ENCODE data around the gene ATP6V0A1.
A peak's percentile ranks its signal among the peaks of the same experiment; 100 is the strongest.

The ATP6V0A1 gene

DNA sequence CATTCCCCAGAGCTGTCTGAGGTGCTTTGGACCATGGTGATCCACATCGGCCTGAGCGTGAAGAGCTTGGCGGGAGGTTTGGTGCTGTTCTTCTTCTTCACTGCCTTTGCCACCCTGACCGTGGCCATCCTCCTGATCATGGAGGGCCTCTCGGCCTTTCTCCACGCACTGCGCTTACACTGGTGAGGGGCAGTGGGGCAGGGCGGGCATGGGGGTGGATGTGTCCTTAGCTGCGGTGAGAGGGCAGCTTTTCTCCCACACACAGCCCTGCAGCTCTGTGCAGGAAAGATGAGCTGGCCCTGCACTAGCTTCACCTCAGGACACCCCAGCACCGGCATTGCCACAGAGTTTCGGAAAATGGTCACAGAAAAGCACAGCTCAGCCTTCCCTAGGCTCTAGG is 55.6 kb downstream of the ATP6V0A1 start:
- TF ChIP-seq POLR2A (IDR thresholded peaks at IDR 0.05; ENCODE audit: low read length) (no peak), GATA1 (IDR thresholded peaks at IDR 0.05; ENCODE audit: low read depth, low read length) (no peak)
- DNase-seq, result no peak

DNA sequence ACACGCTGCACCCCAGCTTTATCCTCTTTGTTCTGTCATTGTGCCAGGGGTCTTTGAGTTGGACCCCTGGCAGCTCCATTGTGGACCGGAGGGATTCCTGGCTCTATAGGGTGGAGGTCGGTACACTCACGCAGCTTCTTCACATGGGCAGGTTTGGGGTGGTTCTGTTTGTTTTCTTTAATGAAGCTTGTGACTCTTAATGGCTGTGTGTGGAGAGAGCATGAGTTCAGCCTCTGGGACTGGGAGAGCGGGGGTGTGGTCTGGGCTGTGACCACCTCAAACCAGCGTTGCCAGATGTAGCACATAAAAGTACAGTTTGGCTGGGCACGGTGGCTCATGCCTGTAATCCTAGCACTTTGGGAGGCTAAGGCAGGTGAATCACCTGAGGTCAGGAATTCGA is 56.2 kb downstream of the ATP6V0A1 start:
- no peak for DNase-seq

DNA sequence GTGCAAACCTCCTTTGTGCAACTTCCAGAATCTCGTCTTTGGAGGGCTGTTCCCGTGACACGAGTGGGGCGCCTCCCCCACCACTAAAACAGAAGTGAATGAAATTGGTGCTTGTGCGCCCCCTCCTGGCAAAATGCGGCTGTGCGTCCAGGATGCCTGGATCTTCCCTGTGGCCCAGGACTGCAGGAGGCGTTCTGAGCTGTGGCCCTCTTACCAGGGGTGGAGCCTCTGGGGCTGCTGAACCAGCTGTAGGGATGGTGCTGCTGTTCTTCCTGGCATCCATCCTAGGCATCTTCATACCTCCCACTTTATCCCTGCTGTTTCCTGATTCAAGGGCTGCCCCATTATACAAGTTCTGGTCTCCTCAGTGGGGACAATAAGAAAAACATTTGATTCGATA is 58.8 kb downstream of the ATP6V0A1 start:
- DNase-seq, result peak; percentile 84 to 92
- TF ChIP-seq GATA1 (IDR thresholded peaks at IDR 0.05; ENCODE audit: low read depth, low read length), result no peak
- TF ChIP-seq POLR2A (IDR thresholded peaks at IDR 0.05; ENCODE audit: low read length), result no peak

More for the DNA sequence above, 56.2 kb downstream of the ATP6V0A1 start:
- TF ChIP-seq POLR2A (IDR thresholded peaks at IDR 0.05; ENCODE audit: low read length) (no peak), GATA1 (IDR thresholded peaks at IDR 0.05; ENCODE audit: low read depth, low read length) (no peak)

DNA sequence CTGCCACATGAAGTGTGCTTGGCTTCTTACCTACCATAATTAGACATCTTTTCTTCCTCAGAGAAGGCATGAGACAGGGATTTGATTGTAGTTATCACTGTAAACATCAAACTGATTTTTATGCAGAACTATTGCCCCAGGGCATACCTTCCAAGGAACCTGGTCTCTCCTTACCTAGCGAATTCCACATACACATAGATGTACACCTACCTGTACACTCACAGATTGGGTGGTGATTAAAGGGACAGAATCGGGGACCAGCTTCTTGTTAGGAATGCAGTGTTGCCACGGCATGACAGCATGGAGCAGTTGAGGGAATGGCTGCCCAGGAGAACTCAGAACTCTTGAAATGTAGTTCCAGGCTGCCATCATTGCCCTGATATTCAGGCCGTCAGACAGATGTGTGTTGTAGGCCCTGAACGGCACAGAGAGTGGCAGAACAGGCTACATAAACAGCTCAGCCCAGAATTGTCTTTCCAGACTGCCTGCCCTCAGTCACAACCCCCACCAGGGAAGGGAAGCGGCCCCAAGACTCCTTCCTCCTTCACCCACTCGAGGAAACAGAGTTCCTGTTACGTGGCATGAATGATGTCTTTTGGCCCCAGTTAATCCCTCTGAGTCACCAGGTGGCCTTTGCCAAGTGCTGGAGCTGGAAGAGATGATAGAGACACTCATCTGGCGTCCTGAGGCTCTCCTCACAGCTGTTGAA is 59.5 kb downstream of the ATP6V0A1 start:
- TF ChIP-seq GATA1 (IDR thresholded peaks at IDR 0.05; ENCODE audit: low read depth, low read length) (no peak), POLR2A (IDR thresholded peaks at IDR 0.05; ENCODE audit: low read length) (no peak)
- peak; percentile 89 to 92 for DNase-seq

GRCh38 chr17:42518755-42519545 is 60.3 kb downstream of the ATP6V0A1 start:
- TF ChIP-seq GATA1 (IDR thresholded peaks at IDR 0.05; ENCODE audit: low read depth, low read length) (peak; percentile 75), POLR2A (IDR thresholded peaks at IDR 0.05; ENCODE audit: low read length) (peak; percentile 35)
- DNase-seq, result peak; percentile 95 to 97

GRCh38 chr17:42519546-42520491 is 61.1 kb downstream of the ATP6V0A1 start:
- TF ChIP-seq GATA1 (IDR thresholded peaks at IDR 0.05; ENCODE audit: low read depth, low read length) (no peak), POLR2A (IDR thresholded peaks at IDR 0.05; ENCODE audit: low read length) (peak; percentile 29)
- peak; percentile 78 to 82 for DNase-seq

DNA sequence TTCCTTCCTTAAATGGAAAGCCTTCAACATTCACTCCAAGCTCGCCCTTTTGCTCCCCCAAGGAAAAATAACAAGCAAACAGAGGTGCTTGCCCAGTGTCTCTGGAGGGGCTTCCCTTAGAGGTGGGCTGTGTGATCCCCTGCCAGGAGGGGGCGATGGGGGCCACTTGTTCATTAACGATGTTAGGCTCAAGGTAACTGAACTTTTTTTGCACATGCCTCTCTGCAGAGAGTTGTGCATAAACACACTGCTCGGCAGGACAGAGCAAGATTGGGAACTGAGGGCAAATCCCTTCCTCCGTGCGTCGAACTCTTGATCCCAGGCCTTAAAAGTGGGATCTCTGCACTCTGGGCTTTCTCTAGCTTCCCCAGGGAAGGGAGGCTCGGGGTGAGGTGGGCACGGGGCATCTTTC is 61.9 kb downstream of the ATP6V0A1 start:
- DNase-seq, result peak; percentile 49 to 59
- TF ChIP-seq GATA1 (IDR thresholded peaks at IDR 0.05; ENCODE audit: low read depth, low read length), result no peak
- no peak for TF ChIP-seq POLR2A (IDR thresholded peaks at IDR 0.05; ENCODE audit: low read length)

DNA sequence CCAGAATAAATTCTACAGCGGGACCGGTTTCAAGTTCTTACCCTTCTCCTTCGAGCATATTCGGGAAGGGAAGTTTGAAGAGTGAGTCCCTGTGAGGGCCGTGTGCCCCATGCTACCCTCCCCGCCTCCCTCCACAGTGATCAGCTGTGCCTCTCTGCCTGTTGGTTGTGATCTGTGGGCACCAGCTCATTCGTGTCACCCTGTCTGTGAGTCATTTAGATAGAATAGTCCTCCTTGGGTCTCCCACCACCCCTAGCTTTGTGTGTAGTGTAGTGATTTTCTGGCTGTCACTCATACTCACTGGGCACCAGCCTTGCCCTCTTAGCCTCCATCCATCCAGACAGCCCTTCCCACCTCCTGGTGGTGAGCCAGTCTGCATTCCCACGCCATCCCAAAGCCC is 62.4 kb downstream of the ATP6V0A1 start:
- DNase-seq, result no peak
- no peak for TF ChIP-seq POLR2A (IDR thresholded peaks at IDR 0.05; ENCODE audit: low read length)
- TF ChIP-seq GATA1 (IDR thresholded peaks at IDR 0.05; ENCODE audit: low read depth, low read length), result no peak

DNA sequence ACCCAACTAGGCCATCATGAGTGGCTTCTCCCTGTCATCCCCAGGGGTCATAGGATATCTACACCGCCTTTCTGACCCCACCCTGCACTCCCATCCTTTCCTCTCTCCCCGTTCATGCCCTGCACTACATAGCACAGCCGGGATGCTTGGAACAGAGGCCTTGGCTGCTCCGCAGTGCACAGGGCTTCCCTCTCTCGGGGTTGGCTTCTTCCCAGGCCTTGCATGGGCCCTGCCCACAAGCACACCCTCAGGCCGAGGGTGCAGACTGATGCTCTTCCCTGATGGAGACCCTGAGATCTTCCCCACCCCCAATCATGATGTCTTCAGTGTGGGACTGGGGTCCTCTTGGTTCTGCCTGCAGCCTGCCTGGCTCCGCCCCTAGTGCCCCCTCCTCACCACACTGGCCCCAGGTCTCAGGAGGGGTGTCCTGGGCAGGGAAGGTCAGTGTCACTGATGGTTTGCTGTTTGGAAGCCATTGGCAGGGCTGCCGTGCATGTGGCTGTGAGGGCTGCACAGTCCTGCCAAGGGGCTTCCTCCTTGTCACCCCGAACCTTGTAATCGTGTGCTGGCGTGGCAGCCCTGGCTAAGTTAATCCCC is 63.1 kb downstream of the ATP6V0A1 start:
- no peak for DNase-seq
- no peak for TF ChIP-seq POLR2A (IDR thresholded peaks at IDR 0.05; ENCODE audit: low read length)
- no peak for TF ChIP-seq GATA1 (IDR thresholded peaks at IDR 0.05; ENCODE audit: low read depth, low read length)

DNA sequence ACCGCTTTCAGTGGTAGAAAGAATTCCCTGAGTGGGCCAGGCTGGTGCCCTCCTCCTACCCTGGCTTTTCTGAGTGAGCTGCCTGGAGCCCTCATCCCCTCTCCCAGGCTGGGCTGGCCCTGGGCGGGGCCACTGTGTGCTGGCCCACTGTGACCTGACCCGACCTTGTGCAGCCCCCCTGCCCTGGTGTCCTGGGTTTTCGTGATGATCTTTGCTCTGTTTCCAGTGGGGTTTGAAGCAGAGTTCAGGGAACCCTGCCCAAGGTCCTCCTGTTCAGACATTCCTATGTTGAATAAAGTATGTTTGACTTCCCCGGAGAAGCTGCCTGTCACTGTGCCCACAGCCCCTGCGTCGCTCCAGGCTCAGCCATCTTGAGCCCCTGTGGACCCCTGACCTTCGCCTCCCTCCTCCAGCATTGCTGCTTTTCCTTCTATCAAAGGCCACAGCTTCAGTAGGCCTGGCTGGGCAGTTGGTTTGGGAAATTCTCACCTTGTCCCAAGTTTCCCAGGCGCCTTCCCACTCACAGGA is 63.6 kb downstream of the ATP6V0A1 start:
- no peak for TF ChIP-seq POLR2A (IDR thresholded peaks at IDR 0.05; ENCODE audit: low read length)
- TF ChIP-seq GATA1 (IDR thresholded peaks at IDR 0.05; ENCODE audit: low read depth, low read length), result no peak
- no peak for DNase-seq

DNA sequence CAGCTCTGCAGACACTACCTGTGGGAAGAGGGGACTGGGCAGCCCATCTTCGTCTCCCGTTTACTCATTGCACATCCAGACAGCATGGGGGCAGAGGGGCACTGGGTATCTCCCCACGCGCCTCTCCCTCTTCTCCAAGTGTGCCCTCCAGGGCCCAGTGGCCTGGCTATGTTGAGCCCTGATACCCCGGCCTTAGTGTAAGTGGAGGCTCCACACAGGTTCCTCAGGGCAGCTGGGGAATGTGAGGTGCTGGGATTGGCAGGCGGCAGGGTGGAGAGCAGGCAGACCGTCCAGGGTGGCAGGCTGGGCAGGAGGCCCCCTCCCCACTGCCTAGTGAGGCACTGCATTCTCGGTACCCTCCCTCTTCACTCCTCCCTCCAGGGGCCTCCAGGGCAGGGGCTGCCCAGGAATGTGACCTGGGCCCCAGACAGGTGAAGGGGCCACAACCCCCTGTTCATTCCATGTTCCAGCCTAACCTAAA is 64.2 kb downstream of the ATP6V0A1 start:
- DNase-seq, result no peak
- TF ChIP-seq POLR2A (IDR thresholded peaks at IDR 0.05; ENCODE audit: low read length) (no peak), GATA1 (IDR thresholded peaks at IDR 0.05; ENCODE audit: low read depth, low read length) (no peak)

- TF ChIP-seq GATA1 (IDR thresholded peaks at IDR 0.05; ENCODE audit: low read depth, low read length) (no peak), POLR2A (IDR thresholded peaks at IDR 0.05; ENCODE audit: low read length) (no peak)
- no peak for DNase-seq
Measured at GRCh38 chr17:42525221-42525620, 66.5 kb downstream of the ATP6V0A1 start.

GRCh38 chr17:42526031-42526444 is 67.4 kb downstream of the ATP6V0A1 start:
- no peak for DNase-seq
- TF ChIP-seq GATA1 (IDR thresholded peaks at IDR 0.05; ENCODE audit: low read depth, low read length), result no peak
- TF ChIP-seq POLR2A (IDR thresholded peaks at IDR 0.05; ENCODE audit: low read length), result no peak

Data from erythroblast (primary cell).